Fibroblast of skin of back (primary cell): ENCODE results near the gene LEP.

Experiments used
- DNase-seq: peaks from one replicate; pipeline ENCODE4 v3.0.0-alpha.2; 2013

LEP gene

DNA sequence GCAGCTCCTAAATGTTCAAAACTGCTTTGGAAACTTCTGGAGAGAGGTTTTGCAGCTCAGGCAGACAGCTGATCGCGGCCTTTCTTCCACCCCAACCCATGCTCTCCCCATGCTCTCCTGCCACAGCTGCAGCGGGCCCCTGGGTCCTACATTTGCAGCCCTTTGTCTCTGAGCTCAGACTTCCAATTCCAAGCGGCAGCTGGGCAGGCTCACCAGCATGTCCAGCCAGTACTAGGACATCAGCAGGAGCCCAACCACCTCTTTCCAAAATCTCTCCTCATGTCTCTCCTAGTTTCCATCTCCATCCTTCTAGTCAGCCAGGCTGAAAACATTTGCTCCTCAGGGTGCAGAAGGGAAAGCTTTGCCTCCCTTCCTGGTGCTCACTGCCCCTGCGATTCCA, 6.0 kb downstream of the LEP start:
- no peak for DNase-seq

DNA sequence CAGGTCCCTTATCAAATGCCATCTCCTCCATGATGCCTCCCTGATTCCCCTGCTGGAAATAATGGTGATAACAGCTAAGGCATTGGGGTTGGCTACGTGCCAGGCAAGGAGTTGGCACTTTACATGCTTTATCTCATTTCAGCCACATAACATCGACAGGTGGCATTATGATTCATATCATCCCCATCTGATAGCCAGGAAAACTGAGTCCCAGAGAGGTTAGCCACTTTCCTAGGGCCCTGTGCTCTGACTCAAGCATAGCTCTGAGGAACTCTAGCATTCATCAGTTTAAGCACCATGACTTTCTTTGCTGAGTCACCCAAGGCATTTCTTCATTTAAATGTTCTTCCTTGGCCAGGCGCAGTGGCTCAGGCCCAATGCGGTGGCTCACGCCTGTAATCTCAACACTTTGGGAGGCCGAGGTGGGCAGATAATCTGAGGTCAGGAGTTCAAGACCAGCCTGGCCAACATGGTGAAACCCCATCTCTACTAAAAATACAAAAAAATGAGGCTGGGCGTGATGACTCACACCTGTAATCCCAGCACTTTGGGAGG, 6.6 kb downstream of the LEP start:
- peak; percentile 9 for DNase-seq

- no peak for DNase-seq
Measured at GRCh38 chr7:128251337-128251736, 10.3 kb downstream of the LEP start.

- DNase-seq, result no peak
Measured at GRCh38 chr7:128253701-128254100, 12.6 kb downstream of the LEP start.

DNA sequence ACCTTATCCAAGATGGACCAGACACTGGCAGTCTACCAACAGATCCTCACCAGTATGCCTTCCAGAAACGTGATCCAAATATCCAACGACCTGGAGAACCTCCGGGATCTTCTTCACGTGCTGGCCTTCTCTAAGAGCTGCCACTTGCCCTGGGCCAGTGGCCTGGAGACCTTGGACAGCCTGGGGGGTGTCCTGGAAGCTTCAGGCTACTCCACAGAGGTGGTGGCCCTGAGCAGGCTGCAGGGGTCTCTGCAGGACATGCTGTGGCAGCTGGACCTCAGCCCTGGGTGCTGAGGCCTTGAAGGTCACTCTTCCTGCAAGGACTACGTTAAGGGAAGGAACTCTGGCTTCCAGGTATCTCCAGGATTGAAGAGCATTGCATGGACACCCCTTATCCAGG, 13.4 kb downstream of the LEP start:
- DNase-seq, result no peak

DNA sequence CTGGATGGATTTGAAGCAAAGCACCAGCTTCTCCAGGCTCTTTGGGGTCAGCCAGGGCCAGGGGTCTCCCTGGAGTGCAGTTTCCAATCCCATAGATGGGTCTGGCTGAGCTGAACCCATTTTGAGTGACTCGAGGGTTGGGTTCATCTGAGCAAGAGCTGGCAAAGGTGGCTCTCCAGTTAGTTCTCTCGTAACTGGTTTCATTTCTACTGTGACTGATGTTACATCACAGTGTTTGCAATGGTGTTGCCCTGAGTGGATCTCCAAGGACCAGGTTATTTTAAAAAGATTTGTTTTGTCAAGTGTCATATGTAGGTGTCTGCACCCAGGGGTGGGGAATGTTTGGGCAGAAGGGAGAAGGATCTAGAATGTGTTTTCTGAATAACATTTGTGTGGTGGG, 14.2 kb downstream of the LEP start:
- no peak for DNase-seq

DNA sequence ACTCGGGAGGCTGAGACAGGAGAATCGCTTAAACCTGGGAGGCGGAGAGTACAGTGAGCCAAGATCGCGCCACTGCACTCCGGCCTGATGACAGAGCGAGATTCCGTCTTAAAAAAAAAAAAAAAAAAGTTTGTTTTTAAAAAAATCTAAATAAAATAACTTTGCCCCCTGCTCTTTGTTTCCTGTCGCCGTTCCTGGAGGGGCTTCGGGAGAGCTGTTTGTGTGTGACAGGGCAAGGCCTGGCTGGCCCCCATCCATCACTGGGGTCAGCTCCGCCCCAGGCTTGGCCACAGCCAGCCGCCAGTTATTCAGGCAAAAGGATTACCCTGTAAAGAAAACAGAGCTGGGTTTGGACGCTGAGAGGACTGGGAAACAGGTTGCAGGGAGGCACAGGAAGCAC, 16.4 kb downstream of the LEP start:
- no peak for DNase-seq

GRCh38 chr7:128259131-128260061, 18.3 kb downstream of the LEP start:
- peak; percentile 14 for DNase-seq

DNA sequence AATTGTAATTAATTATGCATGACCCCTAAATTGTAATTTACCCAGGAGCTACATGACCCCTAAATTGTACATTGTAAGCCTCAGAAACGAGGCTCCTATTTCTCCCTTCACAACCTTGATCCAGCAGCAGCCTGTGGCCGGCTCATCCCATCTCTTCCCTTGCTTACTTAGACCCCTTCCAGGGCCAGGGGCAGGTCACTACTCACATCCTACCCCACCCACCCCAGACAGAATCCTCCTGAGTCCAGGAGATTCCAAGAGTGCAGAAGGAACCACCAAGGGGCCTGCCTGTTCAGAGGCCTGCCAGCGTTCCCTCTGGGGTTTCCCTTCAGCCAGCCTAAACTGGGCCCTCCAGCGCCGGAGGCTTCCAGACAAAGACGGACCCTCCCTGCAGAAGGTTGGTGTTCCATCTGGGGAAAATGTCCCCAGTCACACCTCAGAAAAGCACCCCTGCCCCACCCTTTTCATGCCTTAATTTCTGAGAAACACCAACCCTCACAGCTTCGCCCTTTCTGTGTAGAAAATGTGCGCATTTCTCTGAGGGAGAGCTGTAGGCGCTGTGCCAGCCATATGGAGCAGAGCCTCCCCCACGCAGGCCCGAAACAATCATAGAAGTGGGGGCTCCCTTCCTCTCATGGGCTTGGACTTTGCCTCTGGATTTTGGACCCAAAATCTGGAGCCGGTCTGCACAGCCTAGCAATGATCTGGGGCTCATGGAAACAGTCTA, 19.2 kb downstream of the LEP start:
- DNase-seq, result no peak

GRCh38 chr7:128262273-128263028, 21.4 kb downstream of the LEP start:
- DNase-seq, result no peak

DNA sequence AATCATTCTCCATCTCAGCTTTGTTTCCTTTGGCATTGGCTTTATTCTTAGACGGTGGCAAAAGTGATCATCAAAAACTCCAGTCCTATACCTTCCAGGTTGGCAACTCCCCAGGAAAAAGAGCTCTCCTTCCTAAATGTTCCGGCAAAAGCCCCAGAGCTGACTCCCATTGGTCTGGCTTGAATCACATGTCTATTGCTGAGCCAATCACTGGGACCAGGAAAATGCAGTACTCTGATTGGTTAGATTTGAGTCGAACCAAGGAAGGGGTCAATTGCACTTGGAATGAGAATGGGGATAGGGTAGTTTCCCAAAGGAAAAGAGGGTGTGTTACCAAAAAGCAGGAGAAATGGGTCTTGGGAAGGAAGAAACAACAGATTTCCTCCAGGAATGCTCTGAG, 22.3 kb downstream of the LEP start:
- no peak for DNase-seq

DNA sequence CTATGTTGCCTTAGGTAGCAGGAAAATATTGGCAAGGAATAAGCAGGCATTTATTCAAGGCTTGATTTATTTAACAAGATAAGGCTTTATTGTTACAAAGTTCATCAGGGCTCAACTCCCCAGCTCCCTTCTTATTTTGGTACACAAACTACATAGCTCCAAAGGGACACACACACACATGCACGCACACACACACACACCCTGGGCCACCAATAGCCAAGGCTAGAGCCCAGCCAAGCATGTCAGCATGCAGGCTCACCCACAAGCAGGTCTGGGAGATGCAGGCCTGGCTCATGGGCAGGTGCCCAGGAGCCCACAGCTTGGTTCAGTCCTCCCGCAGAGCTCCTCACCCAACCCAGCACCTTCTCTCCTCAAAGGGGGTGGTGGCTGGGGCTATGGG, 23.4 kb downstream of the LEP start:
- no peak for DNase-seq

- DNase-seq, result no peak
Measured at GRCh38 chr7:128265156-128265905, 24.3 kb downstream of the LEP start.

GRCh38 chr7:128265906-128266300, 24.8 kb downstream of the LEP start:
- DNase-seq, result no peak

- no peak for DNase-seq
Measured at GRCh38 chr7:128266529-128266882, 25.4 kb downstream of the LEP start.

DNA sequence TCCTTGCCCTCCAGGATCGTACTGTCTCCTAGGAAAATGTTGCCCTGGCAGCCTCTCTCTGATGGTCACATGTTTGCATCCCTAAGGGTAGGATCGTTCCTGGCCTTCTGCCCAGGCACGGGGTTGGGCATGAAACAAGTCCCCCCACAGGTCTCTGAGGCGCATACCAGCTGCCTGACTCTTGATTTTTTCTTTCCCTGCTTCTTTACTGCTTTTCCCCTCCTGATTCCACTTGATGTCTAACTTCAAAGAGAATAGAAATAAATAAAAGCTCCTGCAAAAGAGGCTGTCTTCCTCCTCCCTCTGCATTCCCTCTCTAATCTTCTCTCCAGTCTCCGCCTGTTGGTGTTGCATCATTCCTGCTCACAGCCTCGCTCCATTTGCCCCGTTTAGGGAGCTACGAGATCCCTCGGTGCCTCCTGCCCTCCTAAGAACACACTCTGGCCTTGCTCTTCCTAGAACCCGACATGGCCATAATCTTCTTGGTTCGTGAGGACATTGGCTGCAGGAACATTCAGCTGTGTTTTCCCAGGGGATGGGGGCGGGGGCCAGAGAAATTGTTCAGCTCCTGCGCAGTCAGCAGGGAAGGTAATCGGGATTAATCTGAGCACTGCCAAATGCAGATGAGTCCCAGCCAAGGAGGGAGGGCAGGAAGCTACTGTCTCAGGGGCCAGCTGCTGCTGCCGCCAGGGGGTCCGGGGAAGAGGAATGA, 26.0 kb downstream of the LEP start:
- peak; percentile 82 for DNase-seq

DNA sequence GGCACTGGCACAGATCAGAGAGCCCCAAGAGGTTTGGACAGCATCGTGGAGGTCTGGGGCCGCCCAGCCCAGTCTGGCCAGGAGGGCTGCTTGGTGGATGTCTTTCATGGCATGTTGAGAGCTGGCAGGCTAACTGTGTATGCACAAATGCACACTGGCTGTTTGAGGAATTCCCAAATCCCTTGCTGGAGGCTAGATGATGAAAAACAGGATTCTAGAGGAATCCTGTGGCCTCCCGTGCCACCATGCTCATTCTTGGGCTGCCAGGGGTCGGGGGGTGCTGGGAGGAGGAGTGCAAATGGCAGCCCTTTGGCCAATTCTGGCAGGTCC, 26.5 kb downstream of the LEP start:
- DNase-seq, result no peak

DNA sequence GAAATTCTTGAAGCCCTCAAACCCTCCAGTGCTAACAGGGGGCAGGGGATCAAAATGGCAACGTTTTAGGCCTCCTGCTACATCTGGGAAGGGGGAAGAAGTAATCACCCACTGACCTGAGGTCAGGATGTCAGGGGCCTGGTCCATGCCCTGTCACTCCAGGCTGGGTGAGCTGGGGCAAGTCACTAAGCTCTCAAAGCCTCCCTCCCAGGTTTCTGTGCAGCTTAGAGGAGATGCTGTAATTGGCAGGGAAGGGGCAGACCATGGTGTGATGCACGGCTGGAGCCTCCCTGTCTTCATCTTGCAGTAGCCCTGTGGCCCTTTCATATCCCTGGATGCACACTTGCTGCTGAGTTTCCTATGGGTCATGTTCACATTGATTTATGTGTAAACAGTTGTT, 27.2 kb downstream of the LEP start:
- no peak for DNase-seq

DNA sequence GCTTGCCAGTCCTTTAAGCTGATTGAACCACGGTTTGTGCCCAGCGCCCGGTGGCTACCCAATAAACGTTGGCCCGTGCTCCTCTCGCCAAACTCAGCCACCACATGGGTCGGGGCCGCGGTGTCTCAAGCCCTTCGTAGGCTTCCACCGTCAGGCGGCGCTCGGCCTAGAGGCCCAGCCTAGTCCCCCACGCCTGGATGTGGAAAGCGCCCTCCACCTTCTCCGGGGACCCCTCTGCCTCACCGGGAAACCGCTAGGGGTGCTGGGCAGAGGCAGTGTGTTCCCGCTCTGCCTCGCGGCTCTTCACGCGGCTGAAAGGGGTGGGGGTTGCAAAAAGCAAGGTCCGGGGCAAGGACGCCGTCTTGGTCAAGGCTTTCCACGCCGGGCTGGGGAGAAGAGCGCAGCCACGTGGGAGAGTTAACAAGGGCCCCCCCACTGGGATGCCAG, 29.8 kb downstream of the LEP start:
- DNase-seq, result no peak

DNA sequence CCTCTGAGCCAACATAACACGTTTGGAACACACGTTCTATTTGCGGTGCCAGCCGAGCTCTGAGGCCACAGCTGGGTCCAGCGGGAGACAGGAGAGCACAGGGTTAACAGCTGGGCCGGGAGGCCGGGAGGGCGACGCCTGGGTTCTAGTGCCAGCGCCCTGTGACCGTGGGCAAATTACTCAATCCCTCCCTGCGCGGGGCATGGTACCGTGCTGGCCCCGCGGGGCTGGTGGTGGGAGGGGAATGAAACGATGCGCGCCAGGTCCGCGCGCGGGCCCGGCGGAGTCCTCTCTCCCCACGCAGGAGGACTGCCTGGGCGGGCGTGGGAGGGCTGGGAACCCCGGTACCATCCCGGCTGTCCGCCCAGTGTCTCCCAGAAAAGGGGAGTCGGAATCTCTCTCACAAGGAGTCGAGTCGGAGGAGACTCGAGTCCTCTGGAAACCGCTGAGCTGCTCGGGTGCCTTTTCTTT, 30.4 kb downstream of the LEP start:
- DNase-seq, result no peak

DNA sequence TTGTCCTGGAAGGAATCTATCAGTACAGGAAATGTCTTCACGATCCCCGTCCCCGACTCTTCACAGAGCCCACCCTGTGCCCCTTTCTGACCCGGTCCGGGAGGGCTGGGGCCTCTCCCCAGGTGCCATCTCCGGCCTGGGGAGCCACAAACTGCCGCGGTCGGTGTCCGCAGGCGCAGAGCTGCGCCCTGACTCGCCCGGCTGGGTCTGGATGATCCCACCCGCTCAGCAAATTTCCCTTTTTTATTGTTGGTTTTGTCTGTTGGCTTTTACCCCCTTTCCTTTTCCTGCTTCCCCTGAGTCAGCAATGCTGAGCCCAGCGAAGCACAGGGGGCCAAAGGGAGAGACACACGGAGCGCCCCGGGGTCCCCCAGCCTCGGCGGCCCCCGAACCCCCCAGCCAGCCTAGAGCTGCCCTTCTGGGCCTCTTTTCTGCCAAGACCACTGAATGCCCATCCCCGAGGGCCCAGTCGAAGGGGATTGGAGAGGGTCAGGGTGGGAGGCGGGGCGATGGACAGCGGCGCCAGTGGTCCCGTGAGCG, 30.9 kb downstream of the LEP start:
- DNase-seq, result no peak
